ENCODE measurements around the gene KMT2E.

Gene KMT2E

GRCh38 chr7:105132835-105133234, 118.8 kb downstream of the KMT2E start:
- Histone ChIP-seq H2BK5ac (ENCODE audit: low read length) (no peak overlapping the region), H3K18ac (ENCODE audit: low read length) (no peak overlapping the region), H2AK5ac (ENCODE audit: low read length) (no peak overlapping the region), H3K4me2 (ENCODE audit: low read length) (no peak overlapping the region), H3K4me3 (ENCODE audit: low read length) (no peak overlapping the region), H4K5ac (ENCODE audit: low read length) (no peak overlapping the region), H3K9ac (ENCODE audit: low read length) (no peak overlapping the region), H4K8ac (ENCODE audit: low read depth, low read length) (no peak overlapping the region), H3K4ac (ENCODE audit: low read depth, low read length) (no peak overlapping the region), H3K23ac (ENCODE audit: low read length) (no peak overlapping the region), H3K36me3 (ENCODE audit: control insufficient read depth, insufficient read depth, low read length) (no peaks in the 10 kb centered on the region), H3K4me1 (ENCODE audit: control insufficient read depth, low read depth, low read length) (no peaks in the 10 kb centered on the region), H3K27me3 (ENCODE audit: insufficient read depth, low read length, poor library complexity) (no peaks in the 10 kb centered on the region), H3K79me2 (ENCODE audit: control insufficient read depth, insufficient read depth, low read length) (no peaks in the 10 kb centered on the region), H2BK120ac (ENCODE audit: low read depth, low read length) (no peak overlapping the region), H2BK15ac (replicated peaks; ENCODE audit: low read depth) (no peak overlapping the region), H3K27ac (ENCODE audit: low read depth, low read length) (no peak overlapping the region), H3K56ac (ENCODE audit: low read length) (no peak overlapping the region), H3K79me1 (ENCODE audit: low read length) (peaks cover 2% of the 10 kb centered on the region)
- WGBS (ENCODE audit: extremely low coverage, insufficient coverage, low lambda C conversion rate): no CpG with 5 or more reads among the region's 10 CpGs
- DNase-seq: no peak

GRCh38 chr7:105133358-105133757, 119.4 kb downstream of the KMT2E start:
- Histone ChIP-seq H3K56ac (ENCODE audit: low read length) (no peak overlapping the region), H3K27ac (ENCODE audit: low read depth, low read length) (no peak overlapping the region), H3K79me1 (ENCODE audit: low read length) (peaks cover 2% of the 10 kb centered on the region), H3K4me2 (ENCODE audit: low read length) (no peak overlapping the region), H4K5ac (ENCODE audit: low read length) (no peak overlapping the region), H2BK5ac (ENCODE audit: low read length) (no peak overlapping the region), H3K27me3 (ENCODE audit: insufficient read depth, low read length, poor library complexity) (no peaks in the 10 kb centered on the region), H3K18ac (ENCODE audit: low read length) (no peak overlapping the region), H2BK120ac (ENCODE audit: low read depth, low read length) (no peak overlapping the region), H3K4me3 (ENCODE audit: low read length) (no peak overlapping the region), H2AK5ac (ENCODE audit: low read length) (no peak overlapping the region), H3K79me2 (ENCODE audit: control insufficient read depth, insufficient read depth, low read length) (no peaks in the 10 kb centered on the region), H3K4ac (ENCODE audit: low read depth, low read length) (no peak overlapping the region), H3K4me1 (ENCODE audit: control insufficient read depth, low read depth, low read length) (no peaks in the 10 kb centered on the region), H2BK15ac (replicated peaks; ENCODE audit: low read depth) (no peak overlapping the region), H4K8ac (ENCODE audit: low read depth, low read length) (no peak overlapping the region), H3K23ac (ENCODE audit: low read length) (no peak overlapping the region), H3K9ac (ENCODE audit: low read length) (no peak overlapping the region), H3K36me3 (ENCODE audit: control insufficient read depth, insufficient read depth, low read length) (no peaks in the 10 kb centered on the region)
- no CpG with 5 or more reads among the region's 7 CpGs for WGBS (ENCODE audit: extremely low coverage, insufficient coverage, low lambda C conversion rate)
- no peak for DNase-seq

GRCh38 chr7:105133986-105134655, 120.1 kb downstream of the KMT2E start:
- Histone ChIP-seq H3K4me3 (ENCODE audit: low read length) (no peak overlapping the region), H3K79me1 (ENCODE audit: low read length) (peaks cover 3% of the 10 kb centered on the region), H3K27me3 (ENCODE audit: insufficient read depth, low read length, poor library complexity) (no peaks in the 10 kb centered on the region), H2AK5ac (ENCODE audit: low read length) (no peak overlapping the region), H3K4ac (ENCODE audit: low read depth, low read length) (no peak overlapping the region), H4K8ac (ENCODE audit: low read depth, low read length) (no peak overlapping the region), H3K36me3 (ENCODE audit: control insufficient read depth, insufficient read depth, low read length) (no peaks in the 10 kb centered on the region), H3K18ac (ENCODE audit: low read length) (no peak overlapping the region), H2BK120ac (ENCODE audit: low read depth, low read length) (no peak overlapping the region), H4K5ac (ENCODE audit: low read length) (no peak overlapping the region), H2BK15ac (replicated peaks; ENCODE audit: low read depth) (no peak overlapping the region), H3K23ac (ENCODE audit: low read length) (no peak overlapping the region), H2BK5ac (ENCODE audit: low read length) (no peak overlapping the region), H3K4me1 (ENCODE audit: control insufficient read depth, low read depth, low read length) (no peaks in the 10 kb centered on the region), H3K4me2 (ENCODE audit: low read length) (no peak overlapping the region), H3K79me2 (ENCODE audit: control insufficient read depth, insufficient read depth, low read length) (no peaks in the 10 kb centered on the region), H3K27ac (ENCODE audit: low read depth, low read length) (no peak overlapping the region), H3K56ac (ENCODE audit: low read length) (no peak overlapping the region), H3K9ac (ENCODE audit: low read length) (no peak overlapping the region)
- no CpG with 5 or more reads among the region's 9 CpGs for WGBS (ENCODE audit: extremely low coverage, insufficient coverage, low lambda C conversion rate)
- no peak for DNase-seq

- Histone ChIP-seq H3K4ac (ENCODE audit: low read depth, low read length) (no peak overlapping the region), H4K8ac (ENCODE audit: low read depth, low read length) (no peak overlapping the region), H3K27me3 (ENCODE audit: insufficient read depth, low read length, poor library complexity) (no peaks in the 10 kb centered on the region)
Measured at GRCh38 chr7:105136221-105136620, 122.2 kb downstream of the KMT2E start.

DNA sequence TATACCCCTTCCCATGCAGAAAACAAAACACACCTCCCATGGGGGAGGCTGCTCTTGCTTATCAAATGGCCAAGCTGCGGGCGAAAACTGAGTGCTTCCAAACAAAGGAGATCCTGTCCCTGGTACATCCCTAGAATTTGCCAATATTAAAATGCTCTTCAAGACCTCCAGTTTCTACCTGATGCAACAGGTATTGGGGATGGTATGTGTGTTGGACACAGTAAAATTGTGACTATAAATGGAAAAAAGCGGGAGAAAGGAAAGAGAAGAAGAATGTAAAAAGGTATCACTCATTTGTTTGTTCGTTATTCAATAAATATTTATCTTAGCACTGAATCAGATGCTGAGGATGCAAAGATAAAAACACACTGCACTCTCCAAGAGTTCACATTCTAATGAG, 123.9 kb downstream of the KMT2E start:
- DNase-seq: no peak
- H3K27me3 ChIP-seq (ENCODE audit: insufficient read depth, low read length, poor library complexity): no peaks in the 10 kb centered on the region
- H3K4me2 ChIP-seq (ENCODE audit: low read length): no peak overlapping the region
- no peak overlapping the region for H3K27ac ChIP-seq (ENCODE audit: low read depth, low read length)
- no peak overlapping the region for H2BK120ac ChIP-seq (ENCODE audit: low read depth, low read length)
- H2BK5ac ChIP-seq (ENCODE audit: low read length): no peak overlapping the region
- no peak overlapping the region for H3K23ac ChIP-seq (ENCODE audit: low read length)
- H3K56ac ChIP-seq (ENCODE audit: low read length): no peak overlapping the region
- H3K18ac ChIP-seq (ENCODE audit: low read length): no peak overlapping the region
- WGBS (ENCODE audit: extremely low coverage, insufficient coverage, low lambda C conversion rate): 100% methylated on average over 1 of the region's 4 CpGs
- H2AK5ac ChIP-seq (ENCODE audit: low read length): no peak overlapping the region
- H3K4me3 ChIP-seq (ENCODE audit: low read length): no peak overlapping the region
- H3K9ac ChIP-seq (ENCODE audit: low read length): no peak overlapping the region
- H3K4ac ChIP-seq (ENCODE audit: low read depth, low read length): no peak overlapping the region
- H3K4me1 ChIP-seq (ENCODE audit: control insufficient read depth, low read depth, low read length): no peaks in the 10 kb centered on the region
- H3K79me1 ChIP-seq (ENCODE audit: low read length): peaks cover 7% of the 10 kb centered on the region
- H2BK15ac ChIP-seq (replicated peaks; ENCODE audit: low read depth): no peak overlapping the region
- no peaks in the 10 kb centered on the region for H3K79me2 ChIP-seq (ENCODE audit: control insufficient read depth, insufficient read depth, low read length)
- H4K5ac ChIP-seq (ENCODE audit: low read length): no peak overlapping the region
- H3K36me3 ChIP-seq (ENCODE audit: control insufficient read depth, insufficient read depth, low read length): no peaks in the 10 kb centered on the region
- no peak overlapping the region for H4K8ac ChIP-seq (ENCODE audit: low read depth, low read length)

More at GRCh38 chr7:105136221-105136620, 122.2 kb downstream of the KMT2E start:
- Histone ChIP-seq H3K4me1 (ENCODE audit: control insufficient read depth, low read depth, low read length) (no peaks in the 10 kb centered on the region), H3K23ac (ENCODE audit: low read length) (no peak overlapping the region), H2BK5ac (ENCODE audit: low read length) (no peak overlapping the region), H2BK120ac (ENCODE audit: low read depth, low read length) (no peak overlapping the region), H3K79me1 (ENCODE audit: low read length) (peaks cover 7% of the 10 kb centered on the region), H3K36me3 (ENCODE audit: control insufficient read depth, insufficient read depth, low read length) (no peaks in the 10 kb centered on the region), H2AK5ac (ENCODE audit: low read length) (no peak overlapping the region), H3K27ac (ENCODE audit: low read depth, low read length) (no peak overlapping the region), H3K4me3 (ENCODE audit: low read length) (no peak overlapping the region), H3K9ac (ENCODE audit: low read length) (no peak overlapping the region), H4K5ac (ENCODE audit: low read length) (no peak overlapping the region), H3K18ac (ENCODE audit: low read length) (no peak overlapping the region), H2BK15ac (replicated peaks; ENCODE audit: low read depth) (no peak overlapping the region), H3K79me2 (ENCODE audit: control insufficient read depth, insufficient read depth, low read length) (no peaks in the 10 kb centered on the region), H3K56ac (ENCODE audit: low read length) (no peak overlapping the region), H3K4me2 (ENCODE audit: low read length) (no peak overlapping the region)
- DNase-seq: peak; percentile 84
- no CpG with 5 or more reads among the region's 3 CpGs for WGBS (ENCODE audit: extremely low coverage, insufficient coverage, low lambda C conversion rate)

GRCh38 chr7:105139381-105139780, 125.4 kb downstream of the KMT2E start:
- H3K27me3 ChIP-seq (ENCODE audit: insufficient read depth, low read length, poor library complexity): no peaks in the 10 kb centered on the region
- no peaks in the 10 kb centered on the region for H3K36me3 ChIP-seq (ENCODE audit: control insufficient read depth, insufficient read depth, low read length)
- H3K27ac ChIP-seq (ENCODE audit: low read depth, low read length): no peak overlapping the region

More at GRCh38 chr7:105139381-105139780, 125.4 kb downstream of the KMT2E start:
- H4K8ac ChIP-seq (ENCODE audit: low read depth, low read length): no peak overlapping the region
- no peak overlapping the region for H3K9ac ChIP-seq (ENCODE audit: low read length)
- no peak overlapping the region for H3K4ac ChIP-seq (ENCODE audit: low read depth, low read length)
- no peak overlapping the region for H3K4me3 ChIP-seq (ENCODE audit: low read length)
- no peak overlapping the region for H2BK120ac ChIP-seq (ENCODE audit: low read depth, low read length)
- H3K79me1 ChIP-seq (ENCODE audit: low read length): peaks cover 7% of the 10 kb centered on the region
- H4K5ac ChIP-seq (ENCODE audit: low read length): no peak overlapping the region
- no peaks in the 10 kb centered on the region for H3K4me1 ChIP-seq (ENCODE audit: control insufficient read depth, low read depth, low read length)
- no peak overlapping the region for H2BK5ac ChIP-seq (ENCODE audit: low read length)
- no peak overlapping the region for H2BK15ac ChIP-seq (replicated peaks; ENCODE audit: low read depth)
- H2AK5ac ChIP-seq (ENCODE audit: low read length): no peak overlapping the region
- no peak overlapping the region for H3K18ac ChIP-seq (ENCODE audit: low read length)
- no peak for DNase-seq
- H3K56ac ChIP-seq (ENCODE audit: low read length): no peak overlapping the region
- H3K79me2 ChIP-seq (ENCODE audit: control insufficient read depth, insufficient read depth, low read length): no peaks in the 10 kb centered on the region
- no peak overlapping the region for H3K23ac ChIP-seq (ENCODE audit: low read length)
- H3K4me2 ChIP-seq (ENCODE audit: low read length): no peak overlapping the region

Data from mesendoderm (in vitro differentiated cells).